Measurements from ENCODE around the gene LHX3.

The LHX3 gene

GRCh38 chr9:136246849-136247550 lies 42.1 kb upstream of the LHX3 start:
- no peak for DNase-seq (ENCODE audit: low read depth)
- TF ChIP-seq MAX (IDR thresholded peaks at IDR 0.05; ENCODE audit: low read depth, low read length) (no peak), MYC (IDR thresholded peaks at IDR 0.05; ENCODE audit: low read depth, low read length) (no peak), POLR2A (IDR thresholded peaks at IDR 0.05; ENCODE audit: extremely low read depth, insufficient read length) (no peak)
- no peak overlapping the region for H3K4me3 ChIP-seq (ENCODE audit: low read depth, low read length)

- H3K4me3 ChIP-seq (ENCODE audit: low read depth, low read length) = peak within 1 kb of the TSS; percentile 74
- peak; percentile 82 for DNase-seq (ENCODE audit: low read depth)
- TF ChIP-seq CTCF (IDR thresholded peaks at IDR 0.05; ENCODE audit: low read depth, low read length) (no peak), POLR2A (IDR thresholded peaks at IDR 0.05; ENCODE audit: extremely low read depth, insufficient read length) (peak; percentile 48), MYC (IDR thresholded peaks at IDR 0.05; ENCODE audit: low read depth, low read length) (peak; percentile 95), MAX (IDR thresholded peaks at IDR 0.05; ENCODE audit: low read depth, low read length) (peak; percentile 89)
Observed at GRCh38 chr9:136245219-136246150, 40.6 kb upstream of the LHX3 start, which contains the start of gene QSOX2. Gene QSOX2 (minus strand): TSS chr9:136245812. CDS start chr9:136245803, 9 bp downstream.

- TF ChIP-seq MYC (IDR thresholded peaks at IDR 0.05; ENCODE audit: low read depth, low read length) (no peak), POLR2A (IDR thresholded peaks at IDR 0.05; ENCODE audit: extremely low read depth, insufficient read length) (no peak), MAX (IDR thresholded peaks at IDR 0.05; ENCODE audit: low read depth, low read length) (no peak), CTCF (IDR thresholded peaks at IDR 0.05; ENCODE audit: low read depth, low read length) (no peak)
- DNase-seq (ENCODE audit: low read depth) = no peak
- H3K4me3 ChIP-seq (ENCODE audit: low read depth, low read length) = peak overlapping the region; percentile 74
Observed at GRCh38 chr9:136244969-136245218, 40.0 kb upstream of the LHX3 start.

GRCh38 chr9:136244122-136244968 lies 39.4 kb upstream of the LHX3 start:
- TF ChIP-seq POLR2A (IDR thresholded peaks at IDR 0.05; ENCODE audit: extremely low read depth, insufficient read length) = no peak
- no peak for TF ChIP-seq MYC (IDR thresholded peaks at IDR 0.05; ENCODE audit: low read depth, low read length)
- TF ChIP-seq MAX (IDR thresholded peaks at IDR 0.05; ENCODE audit: low read depth, low read length) = no peak

GRCh38 chr9:136243631-136244030 lies 38.7 kb upstream of the LHX3 start:
- H3K4me3 ChIP-seq (ENCODE audit: low read depth, low read length) = no peak overlapping the region
- TF ChIP-seq MYC (IDR thresholded peaks at IDR 0.05; ENCODE audit: low read depth, low read length) (no peak), CTCF (IDR thresholded peaks at IDR 0.05; ENCODE audit: low read depth, low read length) (no peak), MAX (IDR thresholded peaks at IDR 0.05; ENCODE audit: low read depth, low read length) (no peak), POLR2A (IDR thresholded peaks at IDR 0.05; ENCODE audit: extremely low read depth, insufficient read length) (no peak)
- DNase-seq (ENCODE audit: low read depth) = no peak

More at GRCh38 chr9:136244122-136244968, 39.4 kb upstream of the LHX3 start:
- DNase-seq (ENCODE audit: low read depth) = peak; percentile 70
- H3K4me3 ChIP-seq (ENCODE audit: low read depth, low read length) = peak overlapping the region; percentile 74

- TF ChIP-seq CTCF (IDR thresholded peaks at IDR 0.05; ENCODE audit: low read depth, low read length) = no peak
- no peak for TF ChIP-seq POLR2A (IDR thresholded peaks at IDR 0.05; ENCODE audit: extremely low read depth, insufficient read length)
- TF ChIP-seq MYC (IDR thresholded peaks at IDR 0.05; ENCODE audit: low read depth, low read length) = no peak
- TF ChIP-seq MAX (IDR thresholded peaks at IDR 0.05; ENCODE audit: low read depth, low read length) = no peak
- no peak overlapping the region for H3K4me3 ChIP-seq (ENCODE audit: low read depth, low read length)
- no peak for DNase-seq (ENCODE audit: low read depth)
Observed at GRCh38 chr9:136242918-136243525, 38.1 kb upstream of the LHX3 start.

All from NB4 (cell line).